HTR-8/SVneo (cell line): ENCODE measurements around the gene SPAG16.
"Not testable (repeated sequence)": the region's sequence is repeated elsewhere in the genome, so short reads cannot be mapped to it uniquely, and the experiment has no call there.

Source experiments
- DNase-seq: peaks from one replicate; pipeline ENCODE4 v3.0.0; 2011; ENCODE audit warnings: low spot score, mixed read lengths; ENCODE audit not compliant: insufficient read length
- FAIRE-seq: peaks from 2 replicates; lab custom pipeline; 2011; peaks lifted over from hg19 to GRCh38; lab: Jason Lieb, UNC

SPAG16 gene

DNA sequence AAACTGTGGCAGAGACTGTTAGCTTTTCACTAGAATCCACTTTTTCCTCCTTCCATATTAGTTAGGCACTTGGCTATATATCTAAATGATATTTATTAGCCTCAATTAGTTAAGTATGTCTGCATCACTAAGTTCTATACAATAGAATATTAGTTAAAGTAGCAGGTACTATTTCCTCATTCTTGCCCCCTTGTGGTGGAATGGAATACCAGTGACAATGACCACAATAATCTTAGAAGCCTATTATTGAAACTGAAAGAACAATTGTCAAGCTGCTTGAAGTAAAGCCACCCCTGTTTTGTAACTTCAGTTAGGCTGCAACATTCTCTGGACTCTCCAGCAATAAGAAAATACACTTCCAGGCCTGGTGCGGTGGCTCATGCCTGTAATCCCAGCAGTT, 650.3 kb downstream of the SPAG16 start:
- DNase-seq (no peak), FAIRE-seq (no peak)

GRCh38 chr2:213958086-213958485, 673.8 kb downstream of the SPAG16 start:
- FAIRE-seq (no peak), DNase-seq (no peak)

DNA sequence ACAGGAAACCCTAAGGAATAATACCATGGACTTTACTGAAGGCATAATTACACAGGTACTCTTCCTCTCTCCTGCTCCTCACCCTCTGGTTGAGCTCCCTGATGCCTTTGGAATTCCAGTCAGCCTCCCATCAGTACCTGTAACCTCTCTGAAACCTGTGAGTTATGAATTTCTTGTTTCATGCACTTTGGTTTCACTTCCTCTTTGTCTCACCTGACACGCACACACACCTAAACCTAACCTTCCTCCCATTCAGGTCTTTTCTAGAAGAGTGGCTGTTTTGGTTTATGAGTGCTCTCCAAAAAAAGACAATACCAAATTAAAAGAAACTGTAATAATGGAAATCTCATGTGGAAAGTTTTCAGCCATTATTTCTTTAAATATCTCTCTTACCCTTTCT, 675.3 kb downstream of the SPAG16 start:
- DNase-seq, result no peak
- FAIRE-seq, result no peak

GRCh38 chr2:213971536-213971935, 687.3 kb downstream of the SPAG16 start:
- FAIRE-seq (no peak), DNase-seq (no peak)

DNA sequence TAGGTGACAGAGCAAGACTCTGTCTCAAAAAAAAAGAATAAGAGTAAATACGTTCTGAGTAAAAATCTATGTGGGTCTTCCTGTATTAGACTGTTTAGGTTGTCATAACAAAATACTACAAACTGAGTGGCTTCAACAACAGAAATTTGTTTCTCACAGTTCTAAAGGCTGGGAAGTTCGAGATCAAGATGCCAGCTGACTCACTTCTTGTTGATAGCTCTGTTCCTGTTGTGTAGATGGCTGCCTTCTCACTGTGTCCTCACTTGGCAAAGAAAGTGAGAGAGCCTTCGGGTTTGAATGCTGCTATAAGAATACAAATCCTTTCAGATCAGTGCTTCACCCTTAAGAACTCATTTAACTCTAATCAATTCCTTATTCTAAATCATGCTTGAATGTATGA, 696.6 kb downstream of the SPAG16 start:
- FAIRE-seq (no peak), DNase-seq (no peak)

DNA sequence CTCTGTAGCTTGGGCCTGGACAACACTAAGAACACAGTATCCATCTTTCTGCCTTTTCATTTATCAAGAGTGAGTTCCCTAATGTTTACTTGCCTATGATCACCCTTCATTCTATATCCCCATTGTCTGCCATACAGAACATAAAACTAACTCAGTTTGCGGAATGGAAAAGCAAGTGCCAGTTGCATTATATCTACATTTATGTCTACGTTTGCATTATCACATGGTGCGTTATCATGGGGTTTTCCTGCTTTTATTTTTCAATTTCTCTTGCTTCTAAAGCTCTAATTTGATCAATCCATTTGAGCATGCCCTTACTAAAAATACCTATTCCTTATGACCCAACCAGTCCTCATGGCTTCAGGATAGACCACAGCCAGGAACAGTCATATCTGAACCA, 704.9 kb downstream of the SPAG16 start:
- no peak for FAIRE-seq
- DNase-seq, result no peak

- DNase-seq (no peak), FAIRE-seq (no peak)
Measured at GRCh38 chr2:213991453-213992108, 707.3 kb downstream of the SPAG16 start.

DNA sequence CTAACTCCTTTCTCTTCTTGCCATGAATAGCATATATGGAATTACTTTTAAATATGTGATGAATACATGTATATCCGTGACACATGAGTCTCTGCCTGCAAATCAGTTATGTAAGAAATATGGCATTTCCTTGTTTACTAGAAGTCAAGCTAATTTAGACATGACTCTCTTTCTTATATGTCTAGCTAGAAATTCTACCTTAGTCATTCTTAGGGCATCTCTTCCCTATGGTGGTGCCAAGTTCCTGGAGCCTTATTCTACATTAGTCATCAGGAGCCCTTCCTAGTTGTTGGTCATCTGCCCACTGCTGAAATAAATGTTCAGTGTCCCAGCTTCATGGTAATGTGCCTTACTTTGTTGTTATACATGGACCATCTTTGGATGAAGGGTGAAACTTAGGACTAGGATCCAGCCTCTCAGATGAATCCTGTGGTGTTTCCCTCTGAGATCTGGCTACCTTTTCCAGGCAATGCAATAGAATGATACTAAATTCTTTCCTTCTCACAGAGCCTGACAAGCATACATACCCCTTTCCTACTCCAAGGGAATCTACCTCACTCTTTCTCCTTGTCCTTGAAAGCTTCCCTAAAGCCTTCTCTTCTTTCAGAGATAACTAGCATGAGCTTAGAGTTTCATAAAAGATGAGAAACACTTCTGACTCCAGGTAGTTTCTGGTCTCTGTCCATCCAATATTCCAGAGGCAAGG, 711.3 kb downstream of the SPAG16 start:
- DNase-seq (peak; percentile 34), FAIRE-seq (no peak)

GRCh38 chr2:213998976-213999375, 714.7 kb downstream of the SPAG16 start:
- FAIRE-seq, DNase-seq: not testable (repeated sequence)

- FAIRE-seq, result no peak
Measured at GRCh38 chr2:214004463-214004862, 720.2 kb downstream of the SPAG16 start.

GRCh38 chr2:214005337-214005736, 721.1 kb downstream of the SPAG16 start:
- no peak for DNase-seq
- no peak for FAIRE-seq

More at GRCh38 chr2:214004463-214004862, 720.2 kb downstream of the SPAG16 start:
- DNase-seq, result no peak

DNA sequence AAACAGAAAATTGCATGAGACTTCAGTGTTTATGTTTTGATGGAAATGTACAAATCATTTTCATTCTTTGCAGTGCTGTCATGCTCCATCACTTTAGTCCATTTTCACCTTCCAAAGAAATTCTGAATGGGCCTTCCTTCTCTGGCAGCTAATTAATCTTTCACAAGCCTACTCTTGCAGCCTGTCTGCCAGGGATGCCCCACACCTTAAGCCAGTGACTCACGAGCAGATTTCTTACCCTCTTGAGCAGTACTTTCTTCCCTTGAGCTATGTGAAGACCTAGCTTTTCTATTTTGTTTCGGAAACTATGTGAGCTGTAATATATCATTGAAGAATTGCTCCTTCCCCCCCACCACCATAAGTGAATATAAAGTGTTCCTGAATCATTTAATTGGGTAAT, 722.3 kb downstream of the SPAG16 start:
- no peak for DNase-seq
- FAIRE-seq, result no peak

- FAIRE-seq (no peak), DNase-seq (no peak)
Measured at GRCh38 chr2:214011676-214012075, 727.4 kb downstream of the SPAG16 start.

DNA sequence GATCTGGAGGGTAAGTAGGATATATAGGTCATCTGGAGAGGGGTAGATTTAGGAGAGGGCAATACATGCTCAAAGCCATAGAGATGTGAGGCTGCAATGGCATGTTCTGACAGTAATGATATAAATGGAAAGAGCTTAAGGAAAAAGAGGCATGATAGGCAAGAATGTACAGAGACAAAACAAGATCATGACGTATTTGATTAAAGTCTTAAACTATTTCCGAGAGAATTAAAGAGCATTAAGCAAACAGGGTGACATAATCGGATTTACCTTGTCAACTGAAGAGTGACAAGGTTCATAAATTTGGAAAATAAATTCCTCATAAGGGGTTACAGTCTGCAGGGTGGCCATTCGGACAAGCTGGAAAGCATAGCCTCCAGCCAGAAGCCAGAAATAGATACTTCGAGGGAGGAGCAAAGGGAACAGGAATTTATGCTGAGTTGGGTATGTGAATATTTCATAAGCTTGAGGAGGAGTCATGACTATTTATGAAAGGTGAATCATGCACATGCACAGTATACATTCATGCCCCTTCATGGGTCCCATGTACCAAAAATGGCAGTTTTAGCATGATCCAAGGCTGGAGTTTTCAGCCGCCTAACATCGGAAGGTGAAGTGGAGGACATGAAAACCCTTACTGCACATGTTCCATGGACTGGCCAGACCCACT, 730.4 kb downstream of the SPAG16 start:
- DNase-seq (no peak), FAIRE-seq (no peak)

DNA sequence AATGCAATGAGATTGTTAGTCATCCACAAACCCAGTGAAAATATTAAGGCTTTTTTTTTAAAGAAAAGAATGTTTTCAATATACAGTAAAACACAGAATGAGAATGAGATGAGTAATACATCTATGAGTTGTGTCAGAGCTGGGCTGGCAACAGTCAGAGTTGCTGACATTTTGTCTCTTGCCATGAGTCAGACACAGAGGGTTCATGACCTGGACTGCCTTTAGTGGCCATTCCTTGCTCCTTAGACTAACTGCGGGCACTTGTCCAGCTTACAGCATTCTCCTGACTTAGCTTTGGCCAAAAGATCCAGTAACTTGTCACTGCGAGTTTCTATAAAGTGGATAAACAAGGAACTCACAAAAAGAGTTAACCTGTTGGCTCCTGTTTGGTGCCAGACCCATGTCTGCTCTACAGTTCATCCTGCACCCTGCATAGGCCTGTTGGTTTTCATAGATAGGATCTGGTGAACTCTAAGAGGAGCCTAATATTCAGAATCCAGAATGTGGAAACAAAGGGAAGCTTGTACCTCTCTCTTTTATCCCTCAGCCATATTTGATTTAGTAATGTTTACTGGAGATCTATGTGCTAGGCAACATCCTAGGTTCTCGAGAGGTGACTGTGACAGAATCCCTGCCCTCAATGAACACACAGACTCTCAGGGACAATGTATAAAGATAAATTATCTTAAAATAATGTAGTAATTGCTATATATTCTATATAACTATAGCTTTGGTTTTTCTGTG, 735.1 kb downstream of the SPAG16 start:
- peak; percentile 28 for FAIRE-seq
- DNase-seq, result peak; percentile 63

DNA sequence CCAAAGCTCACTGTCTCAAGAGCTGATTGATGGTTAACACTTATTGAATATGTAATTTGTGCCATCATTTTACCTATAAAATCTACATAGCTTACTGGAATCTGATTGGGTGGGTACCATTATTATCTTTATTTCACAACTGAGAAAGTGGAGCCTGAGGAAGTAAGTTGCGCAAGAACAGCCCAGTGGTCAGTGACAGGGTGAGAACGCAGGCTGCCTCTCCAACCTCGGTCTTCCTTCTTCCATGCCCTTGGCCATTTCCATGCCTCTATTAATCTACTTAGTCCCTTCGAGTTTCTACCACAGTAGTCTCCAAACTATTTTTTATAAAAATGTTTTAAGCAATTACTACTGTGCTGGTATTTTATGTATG, 735.7 kb downstream of the SPAG16 start:
- FAIRE-seq, result no peak

GRCh38 chr2:214029190-214029589, 744.9 kb downstream of the SPAG16 start:
- FAIRE-seq (no peak), DNase-seq (no peak)

More for the DNA sequence above, 735.7 kb downstream of the SPAG16 start:
- no peak for DNase-seq

- DNase-seq, result no peak
- no peak for FAIRE-seq
Measured at GRCh38 chr2:214031566-214031965, 747.3 kb downstream of the SPAG16 start.

GRCh38 chr2:214034417-214034816, 750.2 kb downstream of the SPAG16 start:
- no peak for DNase-seq
- FAIRE-seq, result no peak

DNA sequence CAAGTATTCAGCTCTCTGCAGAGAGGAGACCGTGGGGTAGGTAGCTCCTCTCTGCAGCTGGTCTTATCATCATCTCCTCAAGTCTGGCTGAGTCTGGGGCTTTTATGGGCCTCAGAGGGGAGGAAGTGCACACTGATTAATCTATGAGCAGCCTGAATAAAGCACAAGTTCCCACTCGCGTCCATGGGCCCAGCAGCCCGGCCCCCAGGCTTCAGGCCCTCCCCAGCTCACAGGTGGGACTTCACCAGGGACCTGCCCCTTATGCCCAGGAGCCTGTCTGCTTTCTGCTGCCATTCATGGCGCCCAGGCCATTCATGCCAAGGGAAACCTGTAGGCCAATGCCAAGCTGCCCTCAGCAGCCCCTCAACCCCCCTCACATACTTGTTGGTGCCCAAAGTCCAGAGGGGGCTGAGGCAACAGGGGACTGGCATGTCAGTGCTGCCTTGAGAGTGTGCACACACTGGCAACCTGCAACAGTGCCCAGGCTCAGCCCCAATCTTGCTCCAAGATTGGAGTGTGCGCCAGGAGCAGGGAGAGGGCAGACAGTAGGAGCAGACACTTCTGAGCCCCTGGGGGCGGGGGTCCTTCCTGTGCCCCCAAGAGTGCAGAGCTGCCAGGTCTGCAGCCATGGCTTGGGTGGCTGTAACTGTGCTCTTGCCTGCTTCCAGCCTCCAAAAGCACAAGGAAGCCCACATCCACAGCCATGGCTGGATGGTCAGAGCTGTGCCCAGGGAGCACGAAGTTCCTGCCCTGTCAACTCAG, 751.0 kb downstream of the SPAG16 start:
- FAIRE-seq, result no peak
- no peak for DNase-seq
